ENCODE results near the gene DAB2IP.
A peak's percentile ranks its signal among the peaks of the same experiment; 100 is the strongest.

The DAB2IP gene

DNA sequence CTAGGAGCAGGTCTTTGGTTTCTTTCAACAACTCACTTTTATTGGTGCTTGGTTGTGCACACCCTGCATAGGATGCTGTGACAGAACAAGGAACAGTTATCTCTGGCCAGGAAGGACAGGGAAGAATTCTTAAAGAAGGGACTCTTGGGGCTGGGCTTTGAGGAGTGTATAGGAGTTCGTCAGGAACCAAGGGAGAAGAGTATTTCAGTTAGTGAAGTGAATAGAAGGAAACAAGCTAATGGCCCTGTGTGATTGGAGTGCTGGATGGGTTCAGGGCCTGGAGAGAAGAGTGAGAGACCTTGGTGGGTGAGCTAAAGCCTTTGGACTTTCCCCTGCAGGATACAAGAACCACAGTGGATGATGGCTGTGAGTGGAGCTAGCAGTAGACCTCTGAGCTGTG, 32.2 kb downstream of the DAB2IP start:
- Histone ChIP-seq H3K4me1 (ENCODE audit: control insufficient read depth, insufficient read depth, low read length) (peaks cover 1% of the 10 kb centered on the region; the same call in 1 of the 2 replicates), H3K4me3 (ENCODE audit: low read length) (no peak overlapping the region), H3K36me3 (ENCODE audit: control insufficient read depth, insufficient read depth, low read length) (0 out of 2 replicates have a peak, but pooled peaks cover 2% of the 10 kb centered on the region), H3K27ac (ENCODE audit: low read length) (no peak overlapping the region), H3K27me3 (ENCODE audit: control insufficient read depth, insufficient read depth, low read length) (no peaks in the 10 kb centered on the region), H3K9me3 (ENCODE audit: control insufficient read depth, insufficient read depth, low read length) (no peaks in the 10 kb centered on the region)
- no CpG with 5 or more reads among the region's 1 CpG for WGBS (ENCODE audit: insufficient coverage, insufficient read length)
- DNase-seq (ENCODE audit: low read depth, low spot score), result no peak

DNA sequence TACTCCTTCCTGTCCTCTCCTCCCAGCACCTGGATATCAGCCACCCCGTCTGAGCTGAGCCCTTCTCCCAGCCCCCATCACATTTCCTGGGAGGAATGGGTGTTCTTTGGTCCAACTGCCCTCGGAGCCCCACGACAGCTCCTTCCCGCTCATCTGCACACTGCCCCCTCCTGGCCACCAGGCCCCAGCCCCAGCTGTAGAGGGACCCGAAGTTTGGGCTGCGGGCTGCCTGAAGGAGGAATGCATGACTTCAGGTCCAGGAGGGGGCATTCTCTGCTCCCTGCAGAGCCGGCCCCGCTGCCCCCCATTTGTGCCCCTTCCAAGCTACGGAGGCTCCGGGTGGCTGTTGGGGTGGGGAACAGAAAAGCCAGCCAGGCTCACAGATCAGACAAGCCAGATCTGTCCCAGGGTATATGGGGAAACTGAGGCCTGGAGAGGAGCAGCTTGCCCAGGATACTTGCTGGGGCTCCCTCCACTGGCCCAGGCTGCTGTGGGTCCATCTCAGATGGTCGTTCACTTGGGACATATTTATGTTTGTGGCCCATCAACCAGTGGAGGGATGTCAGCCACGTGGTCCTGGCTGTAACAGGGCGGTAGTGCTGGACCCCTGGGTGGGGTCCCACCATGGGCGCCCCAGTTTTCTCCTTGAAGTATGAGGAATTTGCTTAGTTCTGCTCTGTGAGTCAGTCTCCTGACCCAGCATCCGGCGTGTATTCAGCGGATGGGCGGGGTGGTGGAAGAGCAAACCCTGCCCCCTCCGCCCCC, 33.1 kb downstream of the DAB2IP start:
- no CpG with 5 or more reads among the region's 19 CpGs for WGBS (ENCODE audit: insufficient coverage, insufficient read length)
- H3K4me1 ChIP-seq (ENCODE audit: control insufficient read depth, insufficient read depth, low read length), result peaks cover 1% of the 10 kb centered on the region; the same call in 1 of the 2 replicates
- H3K9me3 ChIP-seq (ENCODE audit: control insufficient read depth, insufficient read depth, low read length), result no peaks in the 10 kb centered on the region
- no peaks in the 10 kb centered on the region for H3K27me3 ChIP-seq (ENCODE audit: control insufficient read depth, insufficient read depth, low read length)
- no peak for DNase-seq (ENCODE audit: low read depth, low spot score)
- H3K36me3 ChIP-seq (ENCODE audit: control insufficient read depth, insufficient read depth, low read length), result 0 out of 2 replicates have a peak, but pooled peaks cover 2% of the 10 kb centered on the region
- H3K27ac ChIP-seq (ENCODE audit: low read length), result no peak overlapping the region
- no peak overlapping the region for H3K4me3 ChIP-seq (ENCODE audit: low read length)

DNA sequence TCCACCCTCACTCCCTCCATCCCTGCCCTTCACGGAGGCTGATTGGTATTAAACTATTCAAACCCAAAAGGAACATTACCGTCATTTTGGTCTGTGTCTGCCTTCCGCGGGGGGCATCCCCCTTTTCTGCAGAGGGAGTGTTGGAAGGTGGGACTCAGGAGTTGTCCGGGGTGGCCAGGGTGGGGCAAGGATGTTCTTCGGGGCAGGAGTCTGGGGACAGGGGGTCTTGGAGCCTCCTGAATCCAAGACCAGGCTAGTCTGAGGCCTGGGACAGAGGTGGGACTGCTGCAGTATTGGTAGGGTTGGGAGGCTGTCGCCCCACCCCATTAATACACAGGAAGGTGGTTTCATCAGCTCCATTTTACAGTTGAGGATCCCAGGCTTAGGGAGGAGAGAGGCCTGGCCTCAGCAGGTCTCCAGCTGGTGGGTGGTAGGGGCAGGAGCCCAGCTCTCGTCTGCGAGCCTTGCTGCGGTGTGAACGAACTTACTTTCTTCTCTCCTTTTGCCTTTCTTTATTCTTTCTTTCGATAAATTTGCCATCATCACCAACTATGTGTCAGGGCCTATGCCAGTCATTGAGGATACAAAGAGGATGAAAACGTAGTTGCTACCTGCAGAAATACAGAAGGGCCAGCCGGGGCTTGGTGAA, 33.8 kb downstream of the DAB2IP start:
- DNase-seq (ENCODE audit: low read depth, low spot score), result no peak
- WGBS (ENCODE audit: insufficient coverage, insufficient read length), result no CpG with 5 or more reads among the region's 14 CpGs
- Histone ChIP-seq H3K27ac (ENCODE audit: low read length) (no peak overlapping the region), H3K4me3 (ENCODE audit: low read length) (no peak overlapping the region), H3K9me3 (ENCODE audit: control insufficient read depth, insufficient read depth, low read length) (no peaks in the 10 kb centered on the region), H3K27me3 (ENCODE audit: control insufficient read depth, insufficient read depth, low read length) (no peaks in the 10 kb centered on the region), H3K36me3 (ENCODE audit: control insufficient read depth, insufficient read depth, low read length) (0 out of 2 replicates have a peak, but pooled peaks cover 2% of the 10 kb centered on the region), H3K4me1 (ENCODE audit: control insufficient read depth, insufficient read depth, low read length) (peaks cover 1% of the 10 kb centered on the region; the same call in 1 of the 2 replicates)

DNA sequence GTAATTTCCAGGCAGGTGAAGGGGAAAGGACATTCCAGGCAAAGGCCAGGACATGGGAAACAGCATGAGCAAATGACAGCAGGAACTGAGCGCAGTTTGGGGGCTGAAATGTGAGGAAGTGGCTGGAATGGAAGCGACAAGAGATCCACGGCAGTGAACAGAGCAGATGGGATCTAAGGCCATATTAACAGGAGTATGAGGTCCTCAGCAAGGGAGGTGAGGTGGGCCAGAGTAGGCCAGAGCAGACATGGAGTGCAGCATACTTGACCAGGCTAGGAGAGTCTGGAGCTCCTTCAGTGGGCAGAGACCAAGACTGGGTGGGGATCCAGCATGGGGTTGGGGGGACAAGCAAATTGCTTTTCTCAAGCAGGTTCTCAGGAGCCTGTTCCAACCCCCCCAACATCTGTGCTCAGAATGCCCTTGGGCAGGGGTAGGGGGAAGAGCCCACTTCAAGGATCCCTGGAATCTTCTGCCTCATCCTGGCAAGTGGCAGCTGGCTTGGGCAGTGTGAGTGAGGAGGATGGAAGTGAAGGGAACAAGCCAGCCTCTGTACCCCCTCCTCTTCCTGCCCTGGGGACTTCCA, 34.5 kb downstream of the DAB2IP start:
- 0 out of 2 replicates have a peak, but pooled peaks cover 2% of the 10 kb centered on the region for H3K36me3 ChIP-seq (ENCODE audit: control insufficient read depth, insufficient read depth, low read length)
- H3K9me3 ChIP-seq (ENCODE audit: control insufficient read depth, insufficient read depth, low read length), result no peaks in the 10 kb centered on the region
- no peak overlapping the region for H3K27ac ChIP-seq (ENCODE audit: low read length)
- no peak for DNase-seq (ENCODE audit: low read depth, low spot score)
- no CpG with 5 or more reads among the region's 3 CpGs for WGBS (ENCODE audit: insufficient coverage, insufficient read length)
- H3K4me3 ChIP-seq (ENCODE audit: low read length), result no peak overlapping the region
- peaks cover 5% of the 10 kb centered on the region; the same call in 1 of the 2 replicates for H3K4me1 ChIP-seq (ENCODE audit: control insufficient read depth, insufficient read depth, low read length)
- H3K27me3 ChIP-seq (ENCODE audit: control insufficient read depth, insufficient read depth, low read length), result no peaks in the 10 kb centered on the region

DNA sequence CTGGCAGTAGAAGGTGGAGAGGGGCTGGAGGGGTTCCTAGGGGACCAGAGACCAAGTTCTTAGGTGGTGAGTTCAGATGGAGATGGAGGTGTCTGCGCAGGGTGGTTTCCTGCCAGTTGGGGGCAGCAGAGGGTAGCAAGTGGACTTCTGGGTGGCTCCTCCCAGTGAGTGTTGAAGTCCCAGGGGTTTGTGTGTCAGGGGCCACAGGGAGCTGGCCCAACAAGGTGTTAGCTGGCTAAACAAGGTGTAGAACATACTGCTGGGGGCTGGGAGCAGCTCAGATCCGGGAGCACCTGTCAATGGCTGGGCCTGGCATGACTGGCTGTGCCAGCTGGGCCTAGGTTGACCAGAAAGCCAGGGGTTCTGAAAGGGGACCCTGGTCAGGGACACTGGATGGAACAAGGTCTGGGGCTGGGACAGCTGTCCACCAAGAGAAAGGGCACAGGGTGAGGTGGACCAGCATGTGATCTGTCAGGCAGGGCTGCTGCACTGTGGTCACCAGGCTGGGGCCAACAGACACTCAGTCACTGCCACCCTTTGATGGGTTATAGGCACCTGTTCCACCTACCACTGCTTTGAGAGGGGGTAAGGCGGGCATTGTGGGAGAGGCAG, 35.6 kb downstream of the DAB2IP start:
- 0 out of 2 replicates have a peak, but pooled peaks cover under 1% of the 10 kb centered on the region for H3K36me3 ChIP-seq (ENCODE audit: control insufficient read depth, insufficient read depth, low read length)

DNA sequence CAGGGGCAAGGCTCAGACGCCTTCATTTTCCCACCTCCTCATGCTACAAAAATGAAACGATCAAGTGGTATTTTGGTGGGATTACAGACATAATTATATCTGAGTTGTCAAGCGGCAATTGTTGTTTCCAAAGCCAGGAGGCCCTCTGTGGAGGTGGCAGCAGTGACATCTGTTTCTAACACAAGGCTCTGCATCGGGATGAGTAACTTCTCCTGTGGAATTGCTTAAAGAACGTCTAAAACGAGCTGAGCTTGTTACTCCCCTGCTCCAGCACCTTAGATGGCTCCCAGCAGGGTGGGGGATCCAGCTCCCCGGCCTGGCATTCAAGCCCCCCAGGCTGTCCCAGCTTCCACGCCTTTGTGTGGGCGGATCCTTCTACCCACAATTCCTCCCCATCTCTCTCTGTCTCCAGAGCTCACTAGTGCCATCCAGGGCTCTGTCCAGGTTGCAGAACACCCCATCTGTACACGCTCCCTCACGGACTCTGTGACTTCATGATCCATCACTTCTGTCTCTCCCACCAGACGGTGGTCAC, 36.8 kb downstream of the DAB2IP start:
- Histone ChIP-seq H3K4me3 (ENCODE audit: low read length) (no peak overlapping the region), H3K36me3 (ENCODE audit: control insufficient read depth, insufficient read depth, low read length) (no peaks in the 10 kb centered on the region), H3K4me1 (ENCODE audit: control insufficient read depth, insufficient read depth, low read length) (peaks cover 5% of the 10 kb centered on the region; the same call in 1 of the 2 replicates), H3K27me3 (ENCODE audit: control insufficient read depth, insufficient read depth, low read length) (no peaks in the 10 kb centered on the region), H3K9me3 (ENCODE audit: control insufficient read depth, insufficient read depth, low read length) (no peaks in the 10 kb centered on the region), H3K27ac (ENCODE audit: low read length) (no peak overlapping the region)
- no peak for DNase-seq (ENCODE audit: low read depth, low spot score)
- whole genome bisulfite sequencing (ENCODE audit: insufficient coverage, insufficient read length), result no CpG with 5 or more reads among the region's 12 CpGs

More for the DNA sequence above, 35.6 kb downstream of the DAB2IP start:
- Histone ChIP-seq H3K4me1 (ENCODE audit: control insufficient read depth, insufficient read depth, low read length) (peaks cover 5% of the 10 kb centered on the region; the same call in 1 of the 2 replicates), H3K9me3 (ENCODE audit: control insufficient read depth, insufficient read depth, low read length) (no peaks in the 10 kb centered on the region), H3K4me3 (ENCODE audit: low read length) (no peak overlapping the region), H3K27me3 (ENCODE audit: control insufficient read depth, insufficient read depth, low read length) (no peaks in the 10 kb centered on the region), H3K27ac (ENCODE audit: low read length) (no peak overlapping the region)
- peak; percentile 63 for DNase-seq (ENCODE audit: low read depth, low spot score)
- WGBS (ENCODE audit: insufficient coverage, insufficient read length), result no CpG with 5 or more reads among the region's 3 CpGs

DNA sequence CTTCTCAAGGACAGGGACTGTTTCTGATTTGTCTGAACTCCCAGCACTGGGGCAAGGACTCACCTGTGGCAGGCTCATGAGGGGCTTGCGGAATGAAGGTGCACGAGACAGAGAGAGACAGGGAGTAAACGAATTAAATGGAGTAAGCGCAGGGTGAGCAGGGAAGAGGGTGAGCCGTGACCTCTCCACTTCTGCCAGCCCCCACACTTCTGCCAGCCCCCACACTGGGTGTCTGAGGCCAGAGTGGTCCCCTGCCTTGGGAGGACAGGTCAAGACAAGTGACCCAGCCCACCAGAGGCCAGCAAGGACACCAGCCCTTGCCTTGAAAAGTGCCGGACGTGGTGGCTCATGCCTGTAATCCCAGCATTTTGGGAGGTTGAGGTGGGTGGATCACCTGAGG, 37.2 kb downstream of the DAB2IP start:
- no peaks in the 10 kb centered on the region for H3K9me3 ChIP-seq (ENCODE audit: control insufficient read depth, insufficient read depth, low read length)
- H3K27ac ChIP-seq (ENCODE audit: low read length), result no peak overlapping the region
- no CpG with 5 or more reads among the region's 7 CpGs for WGBS (ENCODE audit: insufficient coverage, insufficient read length)
- H3K4me1 ChIP-seq (ENCODE audit: control insufficient read depth, insufficient read depth, low read length), result peaks cover 5% of the 10 kb centered on the region; the same call in 1 of the 2 replicates
- no peak for DNase-seq (ENCODE audit: low read depth, low spot score)
- H3K4me3 ChIP-seq (ENCODE audit: low read length), result no peak overlapping the region
- H3K36me3 ChIP-seq (ENCODE audit: control insufficient read depth, insufficient read depth, low read length), result no peaks in the 10 kb centered on the region; the same call in 1 of the 2 replicates
- H3K27me3 ChIP-seq (ENCODE audit: control insufficient read depth, insufficient read depth, low read length), result no peaks in the 10 kb centered on the region

DNA sequence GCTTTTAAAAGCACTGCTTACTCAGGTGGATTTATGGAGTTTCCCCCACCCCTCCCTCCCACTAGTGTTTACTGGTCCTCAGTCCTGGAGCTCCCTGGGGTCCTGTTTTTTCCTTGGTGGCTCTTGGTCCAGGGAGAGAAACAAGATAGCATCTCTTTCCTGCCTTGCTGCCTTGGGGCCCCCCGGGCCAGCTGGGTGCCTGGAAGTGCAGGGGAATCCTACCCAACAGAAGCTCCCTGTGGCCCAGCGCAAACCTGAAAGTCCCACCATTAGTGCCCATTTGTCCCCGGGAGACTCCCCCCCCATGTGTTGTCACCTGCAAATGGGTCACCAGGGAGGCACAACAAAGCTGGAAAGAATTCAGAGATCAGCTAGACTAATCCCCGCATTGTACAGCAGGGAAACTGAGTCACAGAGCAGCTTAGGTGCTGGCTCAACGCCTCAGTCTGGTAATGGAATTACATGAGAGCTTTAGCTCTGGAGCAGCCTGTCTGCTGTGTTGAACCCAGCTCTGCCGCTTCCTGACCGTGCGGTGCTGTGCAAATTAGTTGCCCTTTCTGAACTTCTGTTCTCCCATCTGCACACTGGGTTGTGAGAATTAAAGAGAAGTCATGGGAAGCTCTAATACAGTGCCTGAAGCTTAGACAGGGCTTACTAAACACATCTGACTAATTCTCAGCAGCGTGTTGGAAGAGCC, 38.2 kb downstream of the DAB2IP start:
- Histone ChIP-seq H3K9me3 (ENCODE audit: control insufficient read depth, insufficient read depth, low read length) (no peaks in the 10 kb centered on the region), H3K27ac (ENCODE audit: low read length) (no peak overlapping the region), H3K27me3 (ENCODE audit: control insufficient read depth, insufficient read depth, low read length) (no peaks in the 10 kb centered on the region), H3K4me1 (ENCODE audit: control insufficient read depth, insufficient read depth, low read length) (0 out of 2 replicates have a peak, but pooled peaks cover 4% of the 10 kb centered on the region), H3K4me3 (ENCODE audit: low read length) (no peak overlapping the region), H3K36me3 (ENCODE audit: control insufficient read depth, insufficient read depth, low read length) (no peaks in the 10 kb centered on the region; the same call in 1 of the 2 replicates)
- WGBS (ENCODE audit: insufficient coverage, insufficient read length), result no CpG with 5 or more reads among the region's 9 CpGs
- DNase-seq (ENCODE audit: low read depth, low spot score), result no peak

DNA sequence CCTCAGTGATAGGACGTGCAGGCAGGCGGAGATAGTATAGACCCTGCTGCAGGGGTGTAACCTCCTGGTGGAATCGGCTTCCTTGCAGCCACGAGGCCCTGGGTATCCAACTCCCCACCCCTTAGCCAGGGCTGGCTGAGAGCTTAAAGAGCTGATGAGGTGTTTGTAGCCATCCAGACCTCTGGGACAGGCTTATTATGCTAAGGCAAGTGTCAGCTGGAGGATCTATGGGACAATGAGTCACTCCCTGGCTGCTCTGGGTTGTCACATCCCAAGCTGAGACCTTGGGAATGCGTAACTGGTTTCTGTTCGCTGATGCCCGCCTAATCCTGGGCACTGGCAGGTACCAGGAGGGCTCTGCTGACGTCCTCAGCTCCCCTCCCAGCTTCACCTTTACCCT, 38.9 kb downstream of the DAB2IP start:
- H3K36me3 ChIP-seq (ENCODE audit: control insufficient read depth, insufficient read depth, low read length), result no peaks in the 10 kb centered on the region; the same call in 1 of the 2 replicates
- 0 out of 2 replicates have a peak, but pooled peaks cover 4% of the 10 kb centered on the region for H3K4me1 ChIP-seq (ENCODE audit: control insufficient read depth, insufficient read depth, low read length)
- no peaks in the 10 kb centered on the region for H3K27me3 ChIP-seq (ENCODE audit: control insufficient read depth, insufficient read depth, low read length)
- H3K27ac ChIP-seq (ENCODE audit: low read length), result no peak overlapping the region
- H3K4me3 ChIP-seq (ENCODE audit: low read length), result no peak overlapping the region
- no peaks in the 10 kb centered on the region for H3K9me3 ChIP-seq (ENCODE audit: control insufficient read depth, insufficient read depth, low read length)
- DNase-seq (ENCODE audit: low read depth, low spot score), result no peak
- WGBS (ENCODE audit: insufficient coverage, insufficient read length), result no CpG with 5 or more reads among the region's 8 CpGs
